ENCODE results near the gene GLRA1. TPM values are rescaled to one million over a fixed set of nuclear protein-coding genes. Genes with fewer than 3 reads are reported as not detected.

Gene GLRA1
- total RNA-seq, 1 donor from 2014 or later, result not detected

GRCh38 chr5:151949113-151949512 lies 24.5 kb upstream of the GLRA1 start:
- Mint-ChIP-seq H3K4me3 (ENCODE audit: low read depth) (no peak overlapping the region), H3K27ac (no peak overlapping the region), H3K4me1 (ENCODE audit: low read depth) (no peaks in the 10 kb centered on the region), H3K9me3 (no peaks in the 10 kb centered on the region), H3K36me3 (ENCODE audit: low read depth) (no peaks in the 10 kb centered on the region), H3K27me3 (ENCODE audit: low read depth) (no peaks in the 10 kb centered on the region)
- intact Hi-C loops (cut with micrococcal nuclease), result no loop called here
- no peak for DNase-seq (ENCODE audit: low spot score)

GRCh38 chr5:151947931-151948608 lies 23.4 kb upstream of the GLRA1 start:
- no peak for DNase-seq (ENCODE audit: low spot score)
- Mint-ChIP-seq H3K9me3 (no peaks in the 10 kb centered on the region), H3K4me3 (ENCODE audit: low read depth) (no peak overlapping the region), H3K27ac (no peak overlapping the region), H3K27me3 (ENCODE audit: low read depth) (no peaks in the 10 kb centered on the region), H3K36me3 (ENCODE audit: low read depth) (no peaks in the 10 kb centered on the region), H3K4me1 (ENCODE audit: low read depth) (no peaks in the 10 kb centered on the region)
- intact Hi-C loops (cut with micrococcal nuclease), result no loop called here

DNA sequence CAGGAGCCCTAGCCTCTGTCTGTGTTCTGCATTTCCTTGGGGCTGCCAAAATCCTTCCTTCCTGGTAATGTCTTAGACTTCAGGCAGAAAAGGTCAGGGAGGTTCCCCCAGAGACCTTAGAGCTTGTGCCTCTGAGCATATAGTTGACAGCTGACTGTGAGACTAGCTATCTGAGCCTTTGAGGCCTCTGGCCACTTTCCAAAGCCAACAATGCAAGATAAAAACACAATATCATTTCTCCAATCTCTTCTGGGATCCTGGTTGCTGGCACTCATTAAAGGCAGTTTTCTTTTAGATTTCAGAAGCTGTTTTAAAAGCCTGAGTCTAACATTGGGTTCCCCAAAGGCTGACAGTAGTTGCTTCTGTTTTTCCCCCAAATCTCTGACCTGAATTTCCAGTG lies 13.2 kb upstream of the GLRA1 start:
- intact Hi-C loops (cut with micrococcal nuclease), result no loop called here
- Mint-ChIP-seq H3K27me3 (ENCODE audit: low read depth) (no peaks in the 10 kb centered on the region), H3K9me3 (peaks cover under 1% of the 10 kb centered on the region), H3K36me3 (ENCODE audit: low read depth) (no peaks in the 10 kb centered on the region), H3K4me1 (ENCODE audit: low read depth) (no peaks in the 10 kb centered on the region), H3K4me3 (ENCODE audit: low read depth) (no peak overlapping the region), H3K27ac (no peak overlapping the region)
- no peak for DNase-seq (ENCODE audit: low spot score)

DNA sequence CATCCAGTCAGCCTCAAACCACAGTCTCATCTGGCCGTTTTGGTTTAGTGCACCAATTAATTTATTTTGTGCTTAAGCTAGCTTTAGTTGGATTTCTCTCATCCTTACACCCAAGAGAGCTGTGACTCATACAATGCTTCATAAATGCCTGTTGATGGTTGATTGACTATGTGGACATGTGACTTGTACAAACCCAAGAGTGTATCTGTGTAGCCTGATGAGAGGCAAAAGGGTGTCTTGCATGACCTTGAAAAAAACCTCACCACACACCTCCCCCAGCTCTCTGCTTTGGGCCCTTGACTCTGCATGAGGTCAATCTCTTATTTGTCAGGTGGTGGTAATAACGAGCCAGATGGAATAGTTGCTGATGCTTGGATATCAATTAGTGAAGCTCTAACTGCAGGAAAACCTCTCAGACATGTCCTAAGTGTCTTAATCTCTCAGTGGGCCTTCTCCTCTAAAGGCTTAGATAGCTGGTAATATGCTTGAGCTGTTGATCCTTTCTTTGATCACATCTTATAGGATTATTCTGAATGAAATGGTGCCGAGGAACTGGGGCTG lies 10.6 kb upstream of the GLRA1 start:
- H3K27me3 Mint-ChIP-seq (ENCODE audit: low read depth), result no peaks in the 10 kb centered on the region
- H3K4me1 Mint-ChIP-seq (ENCODE audit: low read depth), result no peaks in the 10 kb centered on the region
- DNase-seq (ENCODE audit: low spot score), result no peak
- no peaks in the 10 kb centered on the region for H3K36me3 Mint-ChIP-seq (ENCODE audit: low read depth)
- intact Hi-C loops (cut with micrococcal nuclease), result no loop called here
- no peak overlapping the region for H3K4me3 Mint-ChIP-seq (ENCODE audit: low read depth)
- no peak overlapping the region for H3K27ac Mint-ChIP-seq
- peaks cover 21% of the 10 kb centered on the region for H3K9me3 Mint-ChIP-seq

- no peaks in the 10 kb centered on the region for H3K4me1 Mint-ChIP-seq (ENCODE audit: low read depth)
- intact Hi-C loops (cut with micrococcal nuclease), result no loop called here
- H3K27me3 Mint-ChIP-seq (ENCODE audit: low read depth), result no peaks in the 10 kb centered on the region
- no peak overlapping the region for H3K4me3 Mint-ChIP-seq (ENCODE audit: low read depth)
- no peak for DNase-seq (ENCODE audit: low spot score)
- H3K36me3 Mint-ChIP-seq (ENCODE audit: low read depth), result no peaks in the 10 kb centered on the region
- no peak overlapping the region for H3K27ac Mint-ChIP-seq
- peaks cover 21% of the 10 kb centered on the region for H3K9me3 Mint-ChIP-seq
Observed at GRCh38 chr5:151931260-151931659, 6.6 kb upstream of the GLRA1 start.

DNA sequence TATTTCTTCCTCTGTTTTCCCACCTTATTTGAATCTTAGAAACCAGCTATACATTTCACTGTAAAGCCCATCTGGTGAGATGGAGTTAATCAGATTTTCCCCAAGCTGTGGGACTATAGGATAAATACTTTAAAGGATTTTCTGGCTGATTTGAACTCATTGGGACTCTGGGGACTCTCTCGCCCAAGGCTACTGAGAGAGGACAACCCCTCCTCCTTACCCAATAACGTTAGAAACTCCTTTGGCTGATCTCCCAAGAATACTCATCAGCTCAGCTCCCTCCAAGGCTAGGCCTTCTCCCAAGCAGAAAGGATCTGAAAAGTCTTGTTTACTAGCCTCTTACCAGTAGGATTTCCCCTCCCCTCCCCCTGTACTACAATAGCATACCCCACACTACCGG lies 1.5 kb upstream of the GLRA1 start:
- Mint-ChIP-seq H3K36me3 (ENCODE audit: low read depth) (no peaks in the 10 kb centered on the region), H3K9me3 (peaks cover 4% of the 10 kb centered on the region), H3K27ac (no peak overlapping the region), H3K4me3 (ENCODE audit: low read depth) (no peak overlapping the region), H3K4me1 (ENCODE audit: low read depth) (no peaks in the 10 kb centered on the region), H3K27me3 (ENCODE audit: low read depth) (peaks cover 3% of the 10 kb centered on the region)
- DNase-seq (ENCODE audit: low spot score), result no peak
- intact Hi-C loops (cut with micrococcal nuclease), result no loop called here

GRCh38 chr5:151925340-151925739 lies 689 bp upstream of the GLRA1 start:
- Mint-ChIP-seq H3K27ac (no peak overlapping the region), H3K4me3 (ENCODE audit: low read depth) (no peak overlapping the region), H3K36me3 (ENCODE audit: low read depth) (no peaks in the 10 kb centered on the region), H3K4me1 (ENCODE audit: low read depth) (no peaks in the 10 kb centered on the region), H3K27me3 (ENCODE audit: low read depth) (peaks cover 3% of the 10 kb centered on the region), H3K9me3 (no peaks in the 10 kb centered on the region)
- intact Hi-C loops (cut with micrococcal nuclease), result no loop called here
- no peak for DNase-seq (ENCODE audit: low spot score)

DNA sequence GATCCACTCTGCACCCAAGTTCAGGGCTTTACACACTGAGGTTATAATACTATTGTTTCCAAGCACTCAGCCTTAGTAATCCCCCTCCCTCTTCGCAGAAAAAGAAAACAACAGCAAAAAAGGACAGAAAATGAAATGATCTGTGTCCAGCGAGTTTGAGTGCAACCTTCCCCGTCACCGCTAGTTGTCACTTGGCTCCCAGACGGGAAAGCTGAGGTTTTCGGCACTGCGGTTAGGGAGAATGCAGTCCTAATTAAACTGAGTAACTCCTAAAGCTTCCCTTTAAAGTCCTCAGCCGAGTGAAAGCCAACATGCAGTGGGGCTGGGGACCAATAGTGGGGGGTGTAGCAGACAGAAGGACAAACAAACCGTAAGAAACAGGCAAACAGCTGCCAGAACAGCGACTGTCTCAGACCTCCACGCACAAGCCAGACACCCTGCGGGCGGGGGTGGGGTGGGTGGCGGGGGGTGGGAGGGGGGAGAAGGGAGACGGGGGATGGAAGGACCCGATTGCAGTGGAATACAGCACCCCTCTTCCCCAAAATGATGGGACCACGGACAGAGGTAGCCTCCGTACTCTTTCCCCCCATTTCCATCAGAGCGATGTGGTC lies 680 bp downstream of the GLRA1 start:
- no peak for DNase-seq (ENCODE audit: low spot score)
- H3K27me3 Mint-ChIP-seq (ENCODE audit: low read depth), result peaks cover 3% of the 10 kb centered on the region
- no peaks in the 10 kb centered on the region for H3K9me3 Mint-ChIP-seq
- no peak overlapping the region for H3K4me3 Mint-ChIP-seq (ENCODE audit: low read depth)
- no peaks in the 10 kb centered on the region for H3K4me1 Mint-ChIP-seq (ENCODE audit: low read depth)
- H3K36me3 Mint-ChIP-seq (ENCODE audit: low read depth), result no peaks in the 10 kb centered on the region
- no peak overlapping the region for H3K27ac Mint-ChIP-seq
- intact Hi-C loops (cut with micrococcal nuclease), result no loop called here

DNA sequence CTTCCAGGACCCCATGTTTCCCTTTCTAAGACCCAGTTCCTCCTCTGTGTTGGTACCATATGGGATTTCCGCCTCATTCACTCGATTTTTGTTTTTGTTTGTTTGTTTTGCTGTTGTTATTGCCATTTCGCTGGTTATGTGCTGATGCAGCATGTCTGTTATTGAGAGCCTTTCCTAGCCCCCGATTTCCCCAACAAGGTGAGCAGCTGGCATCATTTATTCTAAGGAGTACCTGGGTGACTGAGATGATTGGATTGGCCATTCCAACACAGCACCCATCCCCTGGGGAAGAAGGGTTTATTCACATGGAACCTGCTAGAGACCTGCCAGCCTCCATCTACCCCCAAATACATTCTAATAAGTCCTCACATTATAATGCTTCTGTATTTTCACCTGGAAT lies 2.7 kb downstream of the GLRA1 start:
- Mint-ChIP-seq H3K27ac (no peak overlapping the region), H3K36me3 (ENCODE audit: low read depth) (no peaks in the 10 kb centered on the region), H3K4me3 (ENCODE audit: low read depth) (no peak overlapping the region), H3K4me1 (ENCODE audit: low read depth) (no peaks in the 10 kb centered on the region), H3K9me3 (no peaks in the 10 kb centered on the region), H3K27me3 (ENCODE audit: low read depth) (peaks cover 3% of the 10 kb centered on the region)
- no peak for DNase-seq (ENCODE audit: low spot score)
- intact Hi-C loops (cut with micrococcal nuclease), result no loop called here

DNA sequence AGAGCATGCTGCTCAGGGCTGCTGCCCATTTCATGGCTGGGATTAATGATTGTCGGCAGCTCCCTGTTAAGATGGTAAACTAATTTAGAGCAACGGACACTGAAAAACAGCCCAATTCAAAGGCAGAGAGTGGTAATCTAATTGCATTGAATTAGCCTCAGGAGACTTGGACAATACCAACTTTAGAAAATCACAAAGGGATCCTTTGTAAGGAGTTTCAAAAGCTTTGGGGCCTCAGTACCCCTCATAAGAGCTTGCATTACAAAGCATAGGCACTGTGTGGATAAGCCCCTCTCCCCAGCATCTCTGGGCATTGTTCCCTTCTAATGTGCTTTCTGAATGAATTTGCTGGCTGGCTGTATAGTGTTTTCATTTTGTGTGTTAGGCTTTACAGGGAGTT lies 6.7 kb downstream of the GLRA1 start:
- H3K4me1 Mint-ChIP-seq (ENCODE audit: low read depth), result no peaks in the 10 kb centered on the region

DNA sequence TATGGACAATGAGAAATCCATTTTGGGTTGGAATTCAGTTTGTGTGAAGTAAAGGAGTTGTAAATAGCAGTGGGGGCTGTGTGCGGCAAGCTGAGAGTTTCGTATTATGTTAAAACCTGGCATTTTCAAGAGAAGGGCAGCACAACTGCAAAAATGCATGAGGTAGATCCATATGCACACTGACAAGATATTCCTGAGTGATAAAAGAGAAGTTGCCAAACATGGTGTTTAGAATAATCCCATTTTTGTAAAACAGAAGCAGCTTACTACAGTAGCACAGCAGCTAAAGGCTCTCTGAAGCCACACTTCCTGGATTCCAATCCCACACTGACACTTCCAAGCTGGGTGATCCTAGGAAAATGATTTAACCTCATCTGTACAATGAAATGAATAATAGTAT lies 11.2 kb downstream of the GLRA1 start:
- H3K27ac Mint-ChIP-seq, result no peak overlapping the region
- no peaks in the 10 kb centered on the region for H3K36me3 Mint-ChIP-seq (ENCODE audit: low read depth)
- intact Hi-C loops (cut with micrococcal nuclease), result no loop called here
- no peaks in the 10 kb centered on the region for H3K9me3 Mint-ChIP-seq
- H3K4me1 Mint-ChIP-seq (ENCODE audit: low read depth), result no peaks in the 10 kb centered on the region
- H3K4me3 Mint-ChIP-seq (ENCODE audit: low read depth), result no peak overlapping the region
- no peak for DNase-seq (ENCODE audit: low spot score)
- H3K27me3 Mint-ChIP-seq (ENCODE audit: low read depth), result no peaks in the 10 kb centered on the region

More for the DNA sequence above, 6.7 kb downstream of the GLRA1 start:
- intact Hi-C loops (cut with micrococcal nuclease), result no loop called here
- Mint-ChIP-seq H3K36me3 (ENCODE audit: low read depth) (no peaks in the 10 kb centered on the region), H3K4me3 (ENCODE audit: low read depth) (no peak overlapping the region), H3K27ac (no peak overlapping the region), H3K27me3 (ENCODE audit: low read depth) (no peaks in the 10 kb centered on the region), H3K9me3 (no peaks in the 10 kb centered on the region)
- DNase-seq (ENCODE audit: low spot score), result no peak

- intact Hi-C loops (cut with micrococcal nuclease), result no loop called here
- Mint-ChIP-seq H3K27me3 (ENCODE audit: low read depth) (no peaks in the 10 kb centered on the region), H3K27ac (no peak overlapping the region)
Observed at GRCh38 chr5:151912360-151912759, 12.3 kb downstream of the GLRA1 start.

DNA sequence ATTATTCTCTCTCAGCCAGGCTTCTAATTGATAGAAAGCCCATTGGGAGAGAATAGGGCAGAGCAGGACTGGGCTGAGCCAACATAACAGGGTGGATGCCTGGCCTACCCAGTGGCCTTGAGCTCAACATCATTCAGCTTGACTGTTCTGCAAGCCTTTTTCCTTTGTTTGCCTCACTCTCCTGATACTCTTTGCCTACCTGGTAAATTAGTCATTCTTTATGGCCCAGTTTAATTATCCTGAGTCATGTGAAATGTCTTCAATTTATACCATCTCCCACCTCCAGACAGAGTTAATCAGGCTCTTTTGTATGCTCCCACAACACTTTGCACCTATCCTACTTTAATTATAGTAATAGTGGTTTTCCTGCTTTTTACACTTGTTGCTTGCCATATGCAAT lies 13.6 kb downstream of the GLRA1 start:
- Mint-ChIP-seq H3K36me3 (ENCODE audit: low read depth) (no peaks in the 10 kb centered on the region), H3K4me1 (ENCODE audit: low read depth) (no peaks in the 10 kb centered on the region), H3K4me3 (ENCODE audit: low read depth) (no peak overlapping the region), H3K27ac (no peak overlapping the region), H3K9me3 (no peaks in the 10 kb centered on the region), H3K27me3 (ENCODE audit: low read depth) (no peaks in the 10 kb centered on the region)
- intact Hi-C loops (cut with micrococcal nuclease), result no loop called here
- DNase-seq (ENCODE audit: low spot score), result no peak

More at GRCh38 chr5:151912360-151912759, 12.3 kb downstream of the GLRA1 start:
- Mint-ChIP-seq H3K36me3 (ENCODE audit: low read depth) (no peaks in the 10 kb centered on the region), H3K4me1 (ENCODE audit: low read depth) (no peaks in the 10 kb centered on the region), H3K4me3 (ENCODE audit: low read depth) (no peak overlapping the region), H3K9me3 (no peaks in the 10 kb centered on the region)
- DNase-seq (ENCODE audit: low spot score), result no peak

Data from activated T-helper 2 cell treated with anti-CD3 and anti-CD28 coated beads, Interferon-gamma antibody, Interleukin-2, Interleukin-4, amounts not matched to agents 10 μg/mL and 5 μg/mL and 100 μg/mL, durations not matched to agents 14 hours and 24 hours and 36 hours (primary cell).